Amniotic epithelial cell (primary cell): ENCODE results near the gene TMEM11.
"Not testable (repeated sequence)": the region's sequence is repeated elsewhere in the genome, so short reads cannot be mapped to it uniquely, and the experiment has no call there.

Source experiments
- DNase-seq: peaks from one replicate; pipeline ENCODE4 v3.0.0-alpha.2; 2010; ENCODE audit warnings: low read depth

Gene TMEM11

GRCh38 chr17:21210411-21211076 is 3.4 kb downstream of the TMEM11 start:
- DNase-seq: no peak

GRCh38 chr17:21209511-21210175 is 4.3 kb downstream of the TMEM11 start:
- DNase-seq: no peak

GRCh38 chr17:21208352-21208751 is 5.6 kb downstream of the TMEM11 start:
- DNase-seq: no peak

- no peak for DNase-seq
Observed at GRCh38 chr17:21204935-21205334, 9.0 kb downstream of the TMEM11 start.

GRCh38 chr17:21202512-21202911 is 11.4 kb downstream of the TMEM11 start:
- DNase-seq: no peak

DNA sequence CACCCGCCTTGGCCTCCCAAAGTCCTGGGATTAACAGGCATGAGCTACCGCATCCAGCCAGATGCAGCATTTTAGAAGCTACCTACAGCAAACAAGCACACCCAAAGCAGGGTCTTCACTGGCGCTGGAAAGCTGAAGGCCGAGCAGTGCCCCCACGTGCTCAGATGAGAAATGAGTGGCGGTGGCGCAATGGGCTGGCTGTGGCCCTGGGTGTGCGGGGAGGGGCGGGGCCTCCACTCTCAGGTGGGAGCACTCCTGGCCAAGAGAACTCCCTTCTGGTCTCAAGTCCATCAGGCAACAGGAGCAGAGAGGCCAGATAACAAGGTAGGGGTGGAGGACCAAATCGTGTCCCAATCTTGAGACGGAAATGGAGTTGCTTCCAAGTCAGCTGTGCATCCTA is 12.1 kb downstream of the TMEM11 start:
- DNase-seq: no peak

DNA sequence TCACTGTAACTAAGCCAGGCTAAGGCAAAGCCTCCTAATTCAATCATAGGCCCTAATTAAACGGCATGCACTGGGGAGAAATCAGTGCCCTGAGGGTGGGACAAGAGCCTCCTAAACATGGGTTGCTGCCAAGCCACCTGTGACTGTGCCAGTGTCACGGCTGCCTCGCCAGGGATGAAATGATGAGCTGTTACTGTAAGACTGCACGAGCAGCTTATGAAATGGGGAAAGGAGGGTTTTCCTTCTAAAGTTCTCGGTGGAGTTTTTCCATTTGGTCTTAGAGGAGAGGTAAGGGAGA is 12.7 kb downstream of the TMEM11 start:
- no peak for DNase-seq

DNA sequence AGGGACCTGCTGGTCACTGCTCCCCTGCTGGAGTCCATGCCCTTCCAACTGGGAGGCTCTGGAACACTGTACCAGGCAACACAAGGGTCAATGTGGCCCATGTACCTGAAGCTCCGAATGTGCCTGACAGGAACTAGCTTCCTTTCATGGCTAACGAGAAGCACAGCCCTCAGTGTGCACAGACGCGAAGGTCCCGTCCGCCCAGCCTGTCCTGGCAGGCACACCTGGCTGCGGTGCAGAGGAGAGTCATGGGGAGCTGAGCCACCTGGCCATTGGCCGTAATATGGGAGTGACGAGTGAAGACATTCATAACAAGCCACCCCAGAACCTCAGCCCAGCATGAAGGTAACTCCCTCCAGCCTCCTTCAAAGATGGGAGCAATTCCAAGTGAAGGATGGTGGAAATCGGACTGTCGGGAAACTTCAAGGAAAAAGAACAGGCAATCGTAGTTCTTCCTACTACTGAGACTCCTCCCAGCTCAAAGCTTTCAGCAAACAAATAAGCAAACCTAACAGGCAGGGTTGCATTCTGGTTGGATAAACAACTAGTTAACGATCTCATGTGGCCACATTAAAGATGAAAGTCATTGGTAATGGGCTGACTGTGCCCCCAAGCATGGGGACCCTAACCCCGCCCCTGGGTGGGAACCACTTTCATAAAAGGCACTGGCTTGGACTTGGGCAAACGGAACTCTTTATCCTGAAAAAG is 13.2 kb downstream of the TMEM11 start:
- no peak for DNase-seq

- no peak for DNase-seq
Observed at GRCh38 chr17:21199856-21200255, 14.1 kb downstream of the TMEM11 start.

DNA sequence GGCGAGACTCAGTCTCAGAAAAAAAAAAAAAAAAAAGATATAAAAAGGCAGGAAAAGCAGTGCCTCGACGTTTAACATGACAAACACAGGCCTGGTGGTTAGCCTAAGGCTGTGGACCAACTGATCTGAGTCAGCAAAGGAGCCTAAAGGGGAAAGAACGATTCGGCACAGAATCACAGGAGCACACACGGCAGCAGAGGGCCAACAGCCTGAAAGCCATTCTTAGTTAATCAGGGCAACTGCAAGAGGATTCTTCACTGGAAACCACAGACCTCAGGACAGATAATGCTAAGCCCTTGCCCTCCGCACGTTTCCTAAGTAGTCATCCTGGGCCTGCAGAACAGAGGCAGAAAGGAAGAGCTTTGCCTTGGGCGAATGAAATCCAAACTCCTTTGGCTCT is 14.7 kb downstream of the TMEM11 start:
- DNase-seq: peak; percentile 99

DNA sequence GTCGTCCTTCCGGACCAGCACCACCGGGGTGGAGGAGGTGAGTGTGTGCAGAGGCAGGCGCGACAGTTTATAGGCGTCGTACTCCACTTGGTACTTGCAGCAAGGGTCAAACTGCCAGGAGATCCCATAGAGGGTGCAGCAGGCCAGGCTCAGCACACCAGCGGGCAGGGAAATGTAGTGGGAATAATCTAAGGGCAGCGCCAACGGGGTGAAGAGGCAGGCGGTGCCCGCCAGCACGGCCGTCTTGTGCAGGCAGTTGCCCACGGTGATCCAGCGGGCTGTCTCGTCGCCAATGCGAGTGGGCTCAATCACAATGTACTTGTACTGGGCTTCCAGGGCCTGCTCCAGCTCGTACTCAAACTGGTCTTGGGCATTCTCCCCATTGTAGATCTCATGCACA is 15.6 kb downstream of the TMEM11 start:
- no peak for DNase-seq

DNA sequence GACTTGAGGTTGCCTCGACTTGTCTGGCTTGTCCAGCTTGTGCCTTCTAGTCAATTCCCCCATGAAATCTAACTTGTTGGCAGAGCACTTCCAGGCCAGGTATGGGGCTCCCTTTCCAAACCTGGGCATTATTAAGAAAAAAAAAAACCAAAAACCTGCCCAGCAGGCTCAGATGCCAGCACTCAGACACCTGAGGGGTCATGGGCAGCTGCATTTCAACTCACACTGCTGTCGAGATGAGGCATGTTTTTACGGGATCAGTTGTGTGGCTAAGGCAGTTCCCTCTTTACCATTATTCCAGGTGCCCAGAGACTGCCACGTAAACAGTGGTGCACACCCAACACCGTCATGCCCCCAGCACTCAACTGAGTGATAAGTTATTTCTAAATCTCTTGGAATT is 17.8 kb downstream of the TMEM11 start:
- no peak for DNase-seq

DNA sequence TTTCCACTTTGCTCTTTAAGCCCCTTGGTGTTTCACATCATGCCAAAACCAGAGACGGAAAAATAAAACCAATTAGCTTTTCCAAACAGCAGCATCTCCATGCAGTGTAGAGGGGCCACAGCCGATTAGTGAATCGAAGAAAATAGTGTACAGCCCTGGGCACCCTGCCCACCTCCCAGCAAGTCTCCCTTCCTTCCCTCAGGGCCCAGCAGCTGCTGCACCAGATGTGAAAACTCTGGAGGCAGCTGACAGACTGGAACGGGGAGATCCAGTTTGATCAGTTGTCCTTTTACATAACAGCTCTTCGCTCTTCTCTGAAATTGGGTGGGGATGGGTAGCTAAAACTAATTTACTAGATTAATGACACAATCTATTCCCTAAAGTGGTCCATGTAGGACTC is 19.3 kb downstream of the TMEM11 start:
- no peak for DNase-seq

- no peak for DNase-seq
Observed at GRCh38 chr17:21194226-21194625, 19.7 kb downstream of the TMEM11 start.

DNA sequence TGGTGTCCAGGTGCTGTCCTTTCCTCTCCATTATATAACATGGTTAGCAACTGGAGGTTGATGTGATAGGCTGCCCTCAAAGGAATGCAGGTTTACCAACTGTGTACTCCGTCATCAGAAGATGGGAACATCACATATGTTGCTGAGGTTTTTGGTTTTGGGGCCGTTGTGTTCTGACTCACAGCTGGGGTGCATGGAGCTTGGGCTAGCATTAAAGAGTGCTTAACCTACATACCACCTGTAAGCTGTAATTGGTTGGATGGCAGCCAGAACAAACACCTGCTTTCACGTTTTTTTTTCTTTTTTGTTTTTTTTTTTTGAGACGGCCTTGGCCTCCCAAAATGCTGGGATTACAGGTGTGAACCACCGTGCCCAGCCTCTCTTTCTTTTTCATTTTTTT is 20.9 kb downstream of the TMEM11 start:
- no peak for DNase-seq

DNA sequence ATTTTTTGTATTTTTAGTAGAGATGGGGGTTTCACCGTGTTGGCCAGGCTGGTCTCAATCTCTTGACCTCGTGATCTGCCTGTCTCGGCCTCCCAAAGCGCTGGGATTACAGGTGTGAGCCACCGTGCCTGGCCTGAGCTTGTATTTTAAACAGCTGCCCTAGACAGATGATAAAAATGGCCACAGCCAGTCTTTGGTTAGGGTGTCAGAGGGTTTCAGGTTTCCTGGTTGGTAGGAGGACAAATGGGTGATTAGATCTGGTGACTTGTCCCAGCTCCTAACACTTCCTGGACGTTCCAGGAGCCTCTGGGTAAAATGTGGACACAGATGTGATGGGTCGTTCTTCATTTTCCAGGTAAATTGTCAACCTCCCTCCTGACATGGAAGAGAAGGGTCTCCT is 21.5 kb downstream of the TMEM11 start:
- not testable (repeated sequence) for DNase-seq

DNA sequence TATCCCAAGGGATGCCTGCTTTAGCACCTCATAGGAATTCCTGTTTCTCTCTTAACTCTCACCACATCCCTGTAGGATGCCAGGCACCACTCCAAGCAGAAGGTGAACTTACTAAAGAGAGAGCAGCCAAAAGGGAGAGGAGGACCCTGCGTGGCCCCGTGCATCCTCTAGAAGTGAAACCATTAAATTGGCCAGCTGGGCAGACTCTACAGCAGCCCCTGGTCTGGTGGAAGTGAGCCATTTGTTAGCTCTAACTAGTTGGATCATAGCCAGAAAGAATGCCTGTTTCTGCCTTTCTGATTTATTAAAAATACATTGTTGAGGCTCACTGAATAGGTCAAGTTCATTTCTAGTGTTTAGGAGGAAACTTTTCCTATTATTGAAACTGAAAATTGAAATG is 22.3 kb downstream of the TMEM11 start:
- DNase-seq: no peak

GRCh38 chr17:21190078-21190477 is 23.9 kb downstream of the TMEM11 start:
- no peak for DNase-seq

GRCh38 chr17:21189361-21189760 is 24.6 kb downstream of the TMEM11 start:
- DNase-seq: no peak

- no peak for DNase-seq
Observed at GRCh38 chr17:21186399-21187187, 27.4 kb downstream of the TMEM11 start.

- DNase-seq: no peak
Observed at GRCh38 chr17:21185061-21185460, 28.9 kb downstream of the TMEM11 start.

GRCh38 chr17:21184570-21184969 is 29.4 kb downstream of the TMEM11 start:
- no peak for DNase-seq

DNA sequence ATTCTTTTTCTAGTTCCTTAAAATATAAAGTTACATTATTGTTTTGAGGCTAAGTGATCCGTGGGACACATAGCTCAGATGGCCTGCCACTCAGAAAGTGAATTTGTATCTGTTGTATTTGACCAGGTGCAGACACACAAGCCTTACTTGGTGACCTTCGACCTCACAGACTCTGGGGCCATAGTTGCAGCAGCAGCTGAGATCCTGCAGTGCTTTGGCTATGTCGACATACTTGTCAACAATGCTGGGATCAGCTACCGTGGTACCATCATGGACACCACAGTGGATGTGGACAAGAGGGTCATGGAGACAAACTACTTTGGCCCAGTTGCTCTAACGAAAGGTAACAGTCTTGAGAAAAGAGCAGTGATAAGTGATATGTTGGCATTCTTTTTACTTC is 30.5 kb downstream of the TMEM11 start:
- DNase-seq: no peak
